NB4 (cell line): ENCODE measurements around the gene DNAJC13.

ENCODE experiments used
- CTCF ChIP-seq: IDR thresholded peaks from one replicate; pipeline ENCODE4 v1.5.1; 2012; ENCODE audit warnings: low read depth, low read length
- POLR2A ChIP-seq: IDR thresholded peaks from 2 replicates; pipeline ENCODE4 v1.6.1; 2011; ENCODE audit warnings: mild to moderate bottlenecking; ENCODE audit not compliant: insufficient read length; ENCODE audit errors: extremely low read depth
- TF ChIP-seq, protein P1 (sequence below): IDR thresholded peaks from 2 replicates; pipeline ENCODE4 v1.6.1; 2011; ENCODE audit warnings: low read depth, low read length

DNA sequence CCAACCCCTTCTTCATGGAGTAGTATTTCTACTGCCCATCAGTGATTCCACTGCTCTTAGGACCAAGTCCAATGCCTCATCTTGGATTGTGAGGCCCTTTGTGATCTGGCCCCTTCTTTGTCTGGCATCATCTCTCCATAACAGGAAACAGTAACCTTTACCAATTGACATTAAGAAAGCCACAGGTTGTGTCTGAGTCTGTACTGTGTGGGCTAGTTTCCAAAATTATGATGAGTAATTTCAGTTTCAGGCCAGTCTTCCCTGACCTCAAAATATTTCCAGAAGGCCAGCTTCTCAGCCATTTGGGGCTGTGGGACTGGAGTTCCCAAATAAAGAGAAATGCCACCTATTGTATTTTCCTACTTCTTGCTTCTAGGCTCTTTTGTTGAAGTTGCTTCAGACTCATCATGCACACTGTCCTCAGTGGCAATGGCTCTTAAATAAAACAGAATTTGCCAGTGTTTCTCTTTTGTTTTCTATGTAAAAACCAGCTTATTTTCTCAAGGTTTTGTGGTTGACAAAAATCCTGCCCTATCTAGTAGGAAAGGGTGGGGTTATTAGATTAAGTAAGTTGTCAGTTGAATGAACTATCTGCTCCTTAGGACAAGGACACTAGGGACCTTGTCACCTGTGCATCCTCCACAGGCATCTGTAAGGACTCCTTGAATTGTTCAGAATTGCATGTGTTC, 132.7 kb downstream of the DNAJC13 start:
- TF ChIP-seq, protein P1, sequence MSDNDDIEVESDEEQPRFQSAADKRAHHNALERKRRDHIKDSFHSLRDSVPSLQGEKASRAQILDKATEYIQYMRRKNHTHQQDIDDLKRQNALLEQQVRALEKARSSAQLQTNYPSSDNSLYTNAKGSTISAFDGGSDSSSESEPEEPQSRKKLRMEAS = no peak
- no peak for TF ChIP-seq POLR2A
- TF ChIP-seq CTCF = no peak
